Measurements from ENCODE around the gene SZRD1. TPM values are rescaled to one million over a fixed set of nuclear protein-coding genes. Genes with fewer than 3 reads are reported as not detected.

Gene SZRD1
- total RNA-seq, 4 donors from 2014 or later: 73.1 to 80.5 (median 77.7) TPM

DNA sequence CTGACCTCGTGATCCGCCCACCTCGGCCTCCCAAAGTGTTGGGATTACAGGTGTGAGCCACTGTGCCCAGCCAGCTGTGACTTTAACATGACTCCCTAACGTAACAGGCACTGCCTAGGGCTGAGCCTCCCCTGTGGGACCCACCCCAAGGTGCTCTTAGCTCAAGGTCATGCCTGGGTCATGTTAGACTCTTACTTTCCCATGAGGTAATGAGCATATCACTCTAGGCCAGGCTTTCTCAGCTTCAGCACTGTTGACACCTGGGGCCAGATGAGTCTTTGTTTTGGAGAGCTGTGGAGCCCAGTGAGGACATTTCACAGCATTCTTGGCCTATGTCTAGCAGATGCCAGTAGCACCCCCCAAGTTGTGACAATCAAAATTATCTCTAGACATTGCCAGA is 78.0 kb downstream of the SZRD1 start:
- TF ChIP-seq, protein P1, sequence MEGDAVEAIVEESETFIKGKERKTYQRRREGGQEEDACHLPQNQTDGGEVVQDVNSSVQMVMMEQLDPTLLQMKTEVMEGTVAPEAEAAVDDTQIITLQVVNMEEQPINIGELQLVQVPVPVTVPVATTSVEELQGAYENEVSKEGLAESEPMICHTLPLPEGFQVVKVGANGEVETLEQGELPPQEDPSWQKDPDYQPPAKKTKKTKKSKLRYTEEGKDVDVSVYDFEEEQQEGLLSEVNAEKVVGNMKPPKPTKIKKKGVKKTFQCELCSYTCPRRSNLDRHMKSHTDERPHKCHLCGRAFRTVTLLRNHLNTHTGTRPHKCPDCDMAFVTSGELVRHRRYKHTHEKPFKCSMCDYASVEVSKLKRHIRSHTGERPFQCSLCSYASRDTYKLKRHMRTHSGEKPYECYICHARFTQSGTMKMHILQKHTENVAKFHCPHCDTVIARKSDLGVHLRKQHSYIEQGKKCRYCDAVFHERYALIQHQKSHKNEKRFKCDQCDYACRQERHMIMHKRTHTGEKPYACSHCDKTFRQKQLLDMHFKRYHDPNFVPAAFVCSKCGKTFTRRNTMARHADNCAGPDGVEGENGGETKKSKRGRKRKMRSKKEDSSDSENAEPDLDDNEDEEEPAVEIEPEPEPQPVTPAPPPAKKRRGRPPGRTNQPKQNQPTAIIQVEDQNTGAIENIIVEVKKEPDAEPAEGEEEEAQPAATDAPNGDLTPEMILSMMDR (IDR thresholded peaks at IDR 0.05): no peak
- ATAC-seq (ENCODE audit: low FRiP score): no peak
- DNase-seq (ENCODE audit: low spot score): no peak

DNA sequence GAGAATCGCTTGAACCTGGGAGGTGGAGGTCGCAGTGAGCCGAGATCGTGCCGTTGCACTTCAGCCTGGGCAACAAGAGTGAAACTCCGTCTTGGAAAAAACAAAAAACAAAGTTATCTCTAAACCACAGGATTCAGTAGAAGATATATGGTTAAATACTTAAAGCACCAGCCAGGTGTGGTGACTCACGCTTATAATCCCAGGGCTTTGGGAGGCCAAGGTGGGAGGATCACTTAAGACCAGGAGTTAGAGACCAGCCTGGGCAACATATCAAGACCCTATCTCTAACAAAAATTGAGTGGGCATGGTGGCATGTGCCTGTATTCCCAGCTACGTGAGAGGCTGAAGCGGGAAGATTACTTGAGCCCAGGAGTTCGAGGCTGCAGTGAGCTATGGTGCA is 79.1 kb downstream of the SZRD1 start:
- DNase-seq (ENCODE audit: low spot score) (no peak), ATAC-seq (ENCODE audit: low FRiP score) (no peak)
- TF ChIP-seq, protein P1 (IDR thresholded peaks at IDR 0.05): no peak

DNA sequence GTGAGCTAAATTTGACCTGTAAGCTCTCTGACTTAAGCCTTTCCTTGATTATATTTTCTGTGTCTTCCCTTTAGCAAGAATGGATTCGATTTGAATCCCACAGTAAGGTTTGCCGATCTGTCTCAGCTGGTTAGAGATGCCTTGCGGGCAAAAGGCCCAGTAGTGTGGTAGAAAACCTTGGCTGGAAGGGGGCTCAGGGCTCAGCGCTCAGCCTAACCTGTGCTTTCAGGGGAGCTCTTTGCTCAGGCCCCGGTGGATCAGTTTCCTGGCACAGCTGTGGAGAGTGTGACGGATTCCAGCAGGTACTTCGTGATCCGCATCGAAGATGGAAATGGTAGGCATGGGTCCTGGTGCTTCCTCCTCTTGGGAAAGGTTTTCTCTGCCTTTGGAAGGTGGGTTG is 80.6 kb downstream of the SZRD1 start:
- DNase-seq (ENCODE audit: low spot score) (no peak), ATAC-seq (ENCODE audit: low FRiP score) (no peak)
- TF ChIP-seq, protein P1 (IDR thresholded peaks at IDR 0.05): no peak

Other genes starting within 250 kb of the SZRD1 start
- gene EPHA2, start 211.2 kb upstream of the SZRD1 start, total RNA-seq: 10 to 100 TPM; 15.3 to 41.8 (median 28.6) TPM
- gene ARHGEF19, start 154.6 kb upstream of the SZRD1 start, total RNA-seq: 10 to 100 TPM in 1 of 4 donors, 1 to 10 TPM in 3; 2.6 to 10.6 (median 3.9) TPM
- gene CPLANE2, start 130.1 kb upstream of the SZRD1 start, total RNA-seq: 10 to 100 TPM in 1 of 4 donors, 1 to 10 TPM in 3; 2.0 to 13.3 (median 4.7) TPM
- gene FBXO42, start 14.8 kb upstream of the SZRD1 start, total RNA-seq: 10 to 100 TPM; 16.1 to 29.8 (median 19.2) TPM
- not detected for gene SPATA21, start 70.2 kb downstream of the SZRD1 start, total RNA-seq
- gene NECAP2, start 73.5 kb downstream of the SZRD1 start, total RNA-seq: 10 to 100 TPM; 46.9 to 89.5 (median 60.4) TPM
- gene RNU1-1, start 147.0 kb downstream of the SZRD1 start, total RNA-seq: under 1 TPM; under 0.01 TPM
- 10 to 100 TPM; 22.9 to 63.6 (median 41.6) TPM for gene NBPF1, start 246.3 kb downstream of the SZRD1 start, total RNA-seq